DND-41 (cell line): ENCODE data around the gene CD80.

Experiments
- ATAC-seq: fragments of 200-7000 bp; cut with Tn5 transposase; 3 replicates; pipeline ENCODE4 v1.9.1; 2021; ENCODE audit warnings: low read depth; ENCODE audit not compliant: insufficient read depth
- DNase-seq: peaks from one replicate; pipeline ENCODE4 v3.0.0-alpha.2; 2020
- H2AFZ ChIP-seq: 2 replicates; pipeline ENCODE4 v1.6.0; 2012; ENCODE audit warnings: low read depth, low read length
- H3K27ac ChIP-seq: 2 replicates; pipeline ENCODE4 v1.5.1; 2012; ENCODE audit warnings: low read length, inconsistent platforms
- H3K27me3 ChIP-seq: fragments of 200-600 bp; sonication (generic); 2 replicates; pipeline ENCODE4 v1.6.0; 2012; ENCODE audit warnings: low read length, mild to moderate bottlenecking, inconsistent platforms; ENCODE audit not compliant: insufficient read depth, poor library complexity
- H3K36me3 ChIP-seq: 2 replicates; pipeline ENCODE4 v1.5.1; 2012; ENCODE audit warnings: low read length, inconsistent platforms; ENCODE audit not compliant: insufficient read depth
- H3K4me1 ChIP-seq: 2 replicates; pipeline ENCODE4 v1.5.1; 2012; ENCODE audit warnings: mild to moderate bottlenecking, low read length; ENCODE audit not compliant: insufficient read depth
- H3K4me2 ChIP-seq: 2 replicates; pipeline ENCODE4 v1.6.0; 2012; ENCODE audit warnings: mild to moderate bottlenecking, moderate library complexity, low read length, inconsistent platforms; ENCODE audit not compliant: insufficient read depth
- H3K4me3 ChIP-seq, 2 experiments: fragments of 200-600 bp in 1 of 2; shearing (Covaris generic) in 1 of 2; 2 replicates each; pipeline ENCODE4 v1.5.1; 2012 to 2016; ENCODE audit warnings: inconsistent platforms in 2 of 2, low read length in 2 of 2, mild to moderate bottlenecking in 2 of 2, low read depth in 1 of 2, moderate library complexity in 1 of 2
- H3K79me2 ChIP-seq: 2 replicates; pipeline ENCODE4 v1.6.0; 2012; ENCODE audit warnings: low read length, inconsistent platforms; ENCODE audit not compliant: insufficient read depth
- H3K9ac ChIP-seq: 2 replicates; pipeline ENCODE4 v1.6.0; 2012; ENCODE audit warnings: low read depth, mild to moderate bottlenecking, inconsistent platforms, low read length, moderate library complexity
- H3K9me3 ChIP-seq: 2 replicates; pipeline ENCODE4 v1.5.1; 2012; ENCODE audit warnings: low read length, moderate library complexity, mild to moderate bottlenecking, inconsistent platforms; ENCODE audit not compliant: insufficient read depth, severe bottlenecking
- H4K20me1 ChIP-seq: 2 replicates; pipeline ENCODE4 v1.6.0; 2012; ENCODE audit warnings: low read length; ENCODE audit not compliant: insufficient read depth
- CTCF ChIP-seq: IDR thresholded peaks from 2 replicates; pipeline ENCODE4 v1.5.1; 2012; ENCODE audit warnings: borderline replicate concordance, low read length, moderate library complexity, mild to moderate bottlenecking; ENCODE audit not compliant: poor library complexity, severe bottlenecking; ENCODE audit errors: extremely low read depth
- EZH2 ChIP-seq: IDR thresholded peaks from 3 replicates; pipeline ENCODE4 v1.6.1; 2012; ENCODE audit warnings: borderline replicate concordance, low read depth, mild to moderate bottlenecking, moderate library complexity, low read length, inconsistent platforms; ENCODE audit not compliant: severe bottlenecking

The CD80 gene

GRCh38 chr3:119550192-119550910 is 9.1 kb downstream of the CD80 start:
- Histone ChIP-seq H3K4me1 (no peaks in the 10 kb centered on the region), H3K27me3 (no peaks in the 10 kb centered on the region), H2AFZ (no peak overlapping the region), H3K4me3 (no peak overlapping the region), H3K4me2 (no peak overlapping the region), H3K27ac (no peak overlapping the region), H3K79me2 (no peaks in the 10 kb centered on the region), H3K36me3 (no peaks in the 10 kb centered on the region), H3K9ac (no peak overlapping the region), H4K20me1 (no peaks in the 10 kb centered on the region), H3K9me3 (no peaks in the 10 kb centered on the region)
- DNase-seq (no peak), ATAC-seq (no peak)
- TF ChIP-seq CTCF (no peak), EZH2 (no peak)

- Histone ChIP-seq H3K4me1 (no peaks in the 10 kb centered on the region), H3K27ac (no peak overlapping the region), H2AFZ (no peak overlapping the region), H3K4me2 (no peak overlapping the region), H3K9me3 (no peaks in the 10 kb centered on the region), H4K20me1 (no peaks in the 10 kb centered on the region), H3K27me3 (no peaks in the 10 kb centered on the region), H3K4me3 (no peak overlapping the region), H3K79me2 (no peaks in the 10 kb centered on the region), H3K36me3 (no peaks in the 10 kb centered on the region), H3K9ac (no peak overlapping the region)
- ATAC-seq (no peak), DNase-seq (no peak)
- TF ChIP-seq CTCF = no peak
- TF ChIP-seq EZH2 = no peak
Observed at GRCh38 chr3:119548341-119548740, 11.1 kb downstream of the CD80 start.

- Histone ChIP-seq H3K4me1 (no peaks in the 10 kb centered on the region), H2AFZ (no peak overlapping the region), H3K27ac (no peak overlapping the region), H3K36me3 (no peaks in the 10 kb centered on the region), H3K9me3 (no peaks in the 10 kb centered on the region), H4K20me1 (no peaks in the 10 kb centered on the region), H3K9ac (no peak overlapping the region), H3K4me2 (no peak overlapping the region), H3K79me2 (no peaks in the 10 kb centered on the region), H3K27me3 (no peaks in the 10 kb centered on the region), H3K4me3 (no peak overlapping the region)
- ATAC-seq (no peak), DNase-seq (no peak)
- no peak for TF ChIP-seq EZH2
- TF ChIP-seq CTCF = no peak
Observed at GRCh38 chr3:119547227-119547626, 12.2 kb downstream of the CD80 start.

- no peak overlapping the region for H3K4me2 ChIP-seq
- no peaks in the 10 kb centered on the region for H4K20me1 ChIP-seq
- no peak for DNase-seq
- H3K4me1 ChIP-seq = no peaks in the 10 kb centered on the region
- no peak overlapping the region for H2AFZ ChIP-seq
- no peak overlapping the region for H3K9ac ChIP-seq
- H3K27ac ChIP-seq = no peak overlapping the region
- H3K9me3 ChIP-seq = no peaks in the 10 kb centered on the region
- no peak for ATAC-seq
- no peak for TF ChIP-seq EZH2
- no peak for TF ChIP-seq CTCF
- H3K4me3 ChIP-seq = no peak overlapping the region
- H3K36me3 ChIP-seq = no peaks in the 10 kb centered on the region
- H3K27me3 ChIP-seq = no peaks in the 10 kb centered on the region
- H3K79me2 ChIP-seq = no peaks in the 10 kb centered on the region
Observed at GRCh38 chr3:119543147-119543546, 16.3 kb downstream of the CD80 start.
